GM12878 (cell line): ENCODE data around the gene SLC2A9. TPM values are rescaled to one million over a fixed set of nuclear protein-coding genes. Genes with fewer than 3 reads are reported as not detected.

Source experiments
- ATAC-seq: fragments of 200-7000 bp; cut with Tn5 transposase; 3 replicates; pipeline ENCODE4 v1.9.1; 2020; ENCODE audit warnings: mild to moderate bottlenecking, moderate library complexity
- BruUV-seq: library from RNA; stranded (reverse); fragments of 400-500 nt; replicated peaks from 2 replicates; lab custom pipeline; 2021; lab: Mats Ljungman, UMichigan
- CTCF ChIA-PET: fragments of 300-600 bp; sonication (Branson Sonifier 250); formaldehyde crosslinking; extraction: SDS; loops from one replicate; lab custom pipeline; 2021; ENCODE audit warnings: inconsistent platforms; lab: Yijun Ruan, JAX
- POLR2A ChIA-PET: fragments of 350-600 bp; formaldehyde crosslinking; extraction: SDS; loops from one replicate; lab custom pipeline; 2021; ENCODE audit warnings: inconsistent platforms; lab: Charles Lee
- RAD21 ChIA-PET: fragments of 300-600 bp; sonication (Branson Sonifier 250); formaldehyde crosslinking; loops from one replicate; lab custom pipeline; 2023; ENCODE audit warnings: antibody characterized with exemption; ENCODE audit not compliant: unreplicated experiment; lab: Charles Lee
- SMC1A ChIA-PET: fragments of 300-600 bp; sonication (Branson Sonifier 250); formaldehyde crosslinking; loops from one replicate; lab custom pipeline; 2023; ENCODE audit not compliant: unreplicated experiment, uncharacterized antibody; lab: Charles Lee
- DNase-seq: peaks from one replicate; pipeline ENCODE4 v3.0.0-alpha.2; 2011; ENCODE audit warnings: low read depth, low spot score
- FAIRE-seq: peaks from 3 replicates; lab custom pipeline; 2011; peaks lifted over from hg19 to GRCh38; lab: Jason Lieb, UNC
- H2AFZ ChIP-seq: 2 replicates; pipeline ENCODE4 v1.6.0; 2011; ENCODE audit warnings: low read depth, low read length, control low read depth; ENCODE audit not compliant: control insufficient read depth
- H3K27ac ChIP-seq: 2 replicates; pipeline ENCODE4 v1.5.1; 2011; ENCODE audit warnings: control low read depth; ENCODE audit not compliant: control insufficient read depth, insufficient read depth
- H3K27me3 ChIP-seq, 2 experiments: replicated peaks in 1 of 2; 2 replicates each; pipeline versions ENCODE4 v1.6.0 to v1.6.1; 2011; ENCODE audit warnings: low read length in 1 of 2; ENCODE audit not compliant: control insufficient read depth in 2 of 2, insufficient read depth in 2 of 2
- H3K36me3 ChIP-seq, 2 experiments: 2 replicates each; pipeline ENCODE4 v1.5.1; 2011; ENCODE audit warnings: low read length in 1 of 2; ENCODE audit not compliant: control insufficient read depth in 2 of 2, insufficient read depth in 2 of 2
- H3K4me1 ChIP-seq: 2 replicates; pipeline ENCODE4 v1.6.1; 2011; ENCODE audit warnings: mild to moderate bottlenecking, low read length, moderate library complexity, mixed read lengths; ENCODE audit not compliant: control insufficient read depth, insufficient read depth
- H3K4me2 ChIP-seq: 2 replicates; pipeline ENCODE4 v1.6.0; 2011; ENCODE audit warnings: control low read depth; ENCODE audit not compliant: control insufficient read depth, insufficient read depth
- H3K4me3 ChIP-seq: fragments of 200-600 bp; sonication (generic); 2 replicates; pipeline ENCODE4 v1.5.1; 2016
- H3K79me2 ChIP-seq: 2 replicates; pipeline ENCODE4 v1.6.0; 2011; ENCODE audit warnings: low read length; ENCODE audit not compliant: control insufficient read depth, insufficient read depth
- H3K9ac ChIP-seq: 2 replicates; pipeline ENCODE4 v1.8.0; 2011; ENCODE audit warnings: low read length, control low read depth, mixed read lengths; ENCODE audit not compliant: control insufficient read depth, insufficient read depth
- H3K9me3 ChIP-seq: replicated peaks from 3 replicates; pipeline ENCODE4 v1.5.1; 2011; ENCODE audit warnings: mild to moderate bottlenecking, low read length; ENCODE audit not compliant: control insufficient read depth, insufficient read depth
- H4K20me1 ChIP-seq: 2 replicates; pipeline ENCODE4 v1.6.0; 2011; ENCODE audit not compliant: control insufficient read depth, insufficient read depth
- CBFB ChIP-seq: IDR thresholded peaks from 2 replicates; pipeline ENCODE4 v1.6.1; 2016; ENCODE audit warnings: antibody characterized with exemption, low read depth
- E2F4 ChIP-seq: IDR thresholded peaks from 2 replicates; pipeline ENCODE4 v1.6.1; 2012; ENCODE audit warnings: low read depth, low read length, improper control_type of control experiment
- ELK1 ChIP-seq: IDR thresholded peaks from 2 replicates; pipeline ENCODE4 v1.6.1; 2012; ENCODE audit warnings: low read depth, low read length, improper control_type of control experiment
- GATAD2B ChIP-seq: fragments of 450-650 bp; conservative IDR thresholded peaks from 2 replicates; pipeline ENCODE4 v1.6.1; 2017; ENCODE audit warnings: low read depth, mild to moderate bottlenecking, moderate library complexity
- HSF1 ChIP-seq: fragments of 150-350 bp; IDR thresholded peaks from 2 replicates; pipeline ENCODE4 v1.6.1; 2014; ENCODE audit warnings: mild to moderate bottlenecking, low read depth, low read length
- POLR2AphosphoS5 ChIP-seq: IDR thresholded peaks from 2 replicates; pipeline ENCODE4 v1.6.1; 2011; ENCODE audit warnings: mild to moderate bottlenecking, low read length, inconsistent platforms
- PRDM15 ChIP-seq: fragments of 450-650 bp; formaldehyde crosslinking; IDR thresholded peaks from 2 replicates; pipeline ENCODE4 v1.4.0; 2020; ENCODE audit warnings: mild to moderate bottlenecking, moderate library complexity
- REST ChIP-seq: IDR thresholded peaks from 2 replicates; pipeline ENCODE4 v1.6.1; 2012; ENCODE audit warnings: mild to moderate bottlenecking, low read depth, low read length
- RUNX3 ChIP-seq: IDR thresholded peaks from 2 replicates; pipeline ENCODE4 v1.6.1; 2012; ENCODE audit warnings: low read length, inconsistent platforms
- WGBS: methylation state at CpG from one replicate; pipeline ENCODE4 v1.1.6; 2016; ENCODE audit warnings: low lambda C conversion rate; ENCODE audit not compliant: insufficient replicate concordance, insufficient coverage; ENCODE audit errors: missing lambda C conversion rate; 5-methylcytosine and 5-hydroxymethylcytosine counted together
- in situ Hi-C: fragments of 300-500 bp; cut with MboI; formaldehyde crosslinking; loops from 9 replicates; pipeline ENCODE4 v1.14.3; 2018; ENCODE audit warnings: mixed read lengths
- intact Hi-C: fragments of 100-400 bp; cut with micrococcal nuclease; formaldehyde crosslinking; loops from one replicate; pipeline ENCODE4 v1.14.2; 2022; ENCODE audit not compliant: unreplicated experiment
- polyA plus RNA-seq, 11 experiments: library from polyadenylated mRNA; depleted of rRNA in 4 of 11; unstranded in 6 of 11; stranded (reverse) in 5 of 11; fragments of >200 nt; fragmentation: Nextera tagmentation in 4 of 11; fragmentation: Illumina TruSeq in 1 of 11; extraction: Ambion mirVana in 4 of 11; extraction: Trizol in 1 of 11; gene quantifications; 1 replicate in 1 of 11; 2 replicates in 10 of 11; pipeline versions ENCODE4 v1.2.1 to v1.2.3, GENCODE V29; 2011 to 2016; ENCODE audit warnings: inconsistent platforms in 2 of 11, missing spikeins in 2 of 11, low read depth in 1 of 11
- total RNA-seq, 4 experiments: library from RNA; depleted of rRNA in 3 of 4; stranded (reverse); fragments of >200 nt in 3 of 4; fragmentation: Illumina TruSeq in 1 of 4; extraction: Trizol in 1 of 4; gene quantifications; 2 replicates each; pipeline versions ENCODE4 v1.2.1 to v1.2.3, GENCODE V29; 2013 to 2021

The SLC2A9 gene
- total and polyA plus RNA-seq, 10 of the 15 experiments (the other 5 are each of a cell fraction or from before 2014, with no cell fraction given) = 0.28 to 2.8 (median 1.2) TPM

- Histone ChIP-seq H3K79me2 (no peaks in the 10 kb centered on the region), H3K4me1 (peaks cover 62% of the 10 kb centered on the region), H3K9ac (peak overlapping the region; percentile 60), H3K27ac (peak overlapping the region; percentile 71), H3K4me2 (peak overlapping the region; percentile 23), H3K36me3 (no peaks in the 10 kb centered on the region), H3K9me3 (no peaks in the 10 kb centered on the region), H2AFZ (peak overlapping the region; percentile 54), H4K20me1 (no peaks in the 10 kb centered on the region), H3K4me3 (peak overlapping the region; percentile 23; the same call in 1 of the 2 replicates), H3K27me3 (no peaks in the 10 kb centered on the region)
- RAD21 ChIA-PET = interaction anchor here (0.7 to 7.9 kb wide), 17 partner anchors 9 to 242 kb away, joined by 3 to 69 read pairs (median 9); partner anchors contain the start of gene WDR1
- FAIRE-seq (no peak), DNase-seq (peak; percentile 79), ATAC-seq (peak; percentile 46)
- BruUV-seq = TSS peak; percentile 82
- intact Hi-C loops (loop anchor here (2.0 to 10.0 kb wide), 3 partner anchors 36 to 728 kb away; no protein-coding TSS in a partner anchor), in situ Hi-C loops (no loop called here)
- CTCF ChIA-PET = interaction anchor here (0.9 to 11.6 kb wide), 13 partner anchors 8 to 303 kb away, joined by 3 to 325 read pairs (median 5); no protein-coding TSS in a partner anchor
- POLR2A ChIA-PET = interaction anchor here (0.7 to 4.7 kb wide), 17 partner anchors 8 to 726 kb away, joined by 3 to 39 read pairs (median 4); partner anchors contain the start of gene ZNF518B
- WGBS = 10% methylated on average over 12 of the region's 12 CpGs
- SMC1A ChIA-PET = interaction anchor here (0.8 to 8.1 kb wide), 27 partner anchors 9 to 242 kb away, joined by 3 to 77 read pairs (median 6); no protein-coding TSS in a partner anchor
- TF ChIP-seq CBFB (no peak; the same call in 1 of the 2 replicates), REST (no peak), RUNX3 (peak; percentile 64), POLR2AphosphoS5 (peak; percentile 35; the same call in 1 of the 2 replicates), ELK1 (no peak), PRDM15 (CRISPR knock-in tag) (no peak), HSF1 (0 out of 2 replicates have a peak, but pooled peaks have one; percentile 13), GATAD2B (peak; percentile 97; the same call in 1 of the 2 replicates), E2F4 (no peak)
Observed at GRCh38 chr4:10006601-10007435, 14.5 kb downstream of the SLC2A9 start.
